Islet precursor cell (in vitro differentiated cells): ENCODE results near the gene KCNMA1.

ENCODE experiments used
- DNase-seq: peaks from one replicate; pipeline ENCODE4 v3.0.0-alpha.2; 2018

Gene KCNMA1

GRCh38 chr10:77191324-77192049 lies 446.1 kb downstream of the KCNMA1 start:
- DNase-seq: no peak

- DNase-seq: no peak
Observed at GRCh38 chr10:77190291-77190690, 447.3 kb downstream of the KCNMA1 start.

- DNase-seq: no peak
Observed at GRCh38 chr10:77189520-77189919, 448.1 kb downstream of the KCNMA1 start.

GRCh38 chr10:77189075-77189474 lies 448.5 kb downstream of the KCNMA1 start:
- DNase-seq: peak; percentile 78

GRCh38 chr10:77188521-77188920 lies 449.1 kb downstream of the KCNMA1 start:
- DNase-seq: no peak

- DNase-seq: no peak
Observed at GRCh38 chr10:77188000-77188395, 449.6 kb downstream of the KCNMA1 start.

GRCh38 chr10:77187376-77187999 lies 450.1 kb downstream of the KCNMA1 start:
- DNase-seq: peak; percentile 69

- no peak for DNase-seq
Observed at GRCh38 chr10:77186936-77187335, 450.7 kb downstream of the KCNMA1 start.

- no peak for DNase-seq
Observed at GRCh38 chr10:77185696-77186095, 451.9 kb downstream of the KCNMA1 start.

- no peak for DNase-seq
Observed at GRCh38 chr10:77182803-77183202, 454.8 kb downstream of the KCNMA1 start.

- DNase-seq: no peak
Observed at GRCh38 chr10:77180794-77181193, 456.8 kb downstream of the KCNMA1 start.

- DNase-seq: no peak
Observed at GRCh38 chr10:77180104-77180503, 457.5 kb downstream of the KCNMA1 start.

GRCh38 chr10:77179015-77179695 lies 458.5 kb downstream of the KCNMA1 start:
- DNase-seq: no peak

- DNase-seq: no peak
Observed at GRCh38 chr10:77177589-77177988, 460.0 kb downstream of the KCNMA1 start.

GRCh38 chr10:77177161-77177560 lies 460.4 kb downstream of the KCNMA1 start:
- DNase-seq: no peak

GRCh38 chr10:77176232-77176631 lies 461.4 kb downstream of the KCNMA1 start:
- no peak for DNase-seq

- DNase-seq: no peak
Observed at GRCh38 chr10:77175631-77176222, 461.9 kb downstream of the KCNMA1 start.

GRCh38 chr10:77173615-77174461 lies 463.8 kb downstream of the KCNMA1 start:
- DNase-seq: peak; percentile 93

GRCh38 chr10:77172086-77172485 lies 465.5 kb downstream of the KCNMA1 start:
- no peak for DNase-seq

GRCh38 chr10:77168861-77169260 lies 468.7 kb downstream of the KCNMA1 start:
- DNase-seq: peak; percentile 18

- DNase-seq: no peak
Observed at GRCh38 chr10:77168161-77168560, 469.4 kb downstream of the KCNMA1 start.

- DNase-seq: peak; percentile 86
Observed at GRCh38 chr10:77165445-77166208, 472.0 kb downstream of the KCNMA1 start.
